NT2/D1 (cell line): Measurements from ENCODE around the gene KRTAP10-3.

Experiments
- DNase-seq: peaks from one replicate; pipeline ENCODE4 v3.0.0-alpha.2; 2011; ENCODE audit warnings: low read depth, low spot score
- H3K27me3 ChIP-seq: 2 replicates; pipeline ENCODE4 v1.6.0; 2011; ENCODE audit warnings: mild to moderate bottlenecking; ENCODE audit not compliant: insufficient read length, insufficient read depth
- H3K36me3 ChIP-seq: 2 replicates; pipeline ENCODE4 v1.6.1; 2011; ENCODE audit warnings: mild to moderate bottlenecking, low read length, mixed read lengths; ENCODE audit not compliant: insufficient read depth, insufficient read length
- H3K4me1 ChIP-seq: 2 replicates; pipeline ENCODE4 v1.5.1; 2011; ENCODE audit not compliant: insufficient read depth, insufficient read length
- H3K4me3 ChIP-seq: 2 replicates; pipeline ENCODE4 v1.5.1; 2011; ENCODE audit warnings: low read depth; ENCODE audit not compliant: insufficient read length
- H3K9ac ChIP-seq: 2 replicates; pipeline ENCODE4 v1.6.0; 2011; ENCODE audit warnings: low read depth; ENCODE audit not compliant: insufficient read length
- H3K9me3 ChIP-seq: 2 replicates; pipeline ENCODE4 v1.5.1; 2011; ENCODE audit warnings: mild to moderate bottlenecking, low read length; ENCODE audit not compliant: insufficient read depth
- SUZ12 ChIP-seq: IDR thresholded peaks from 2 replicates; pipeline ENCODE4 v1.6.1; 2011; ENCODE audit not compliant: insufficient read length, insufficient read depth; ENCODE audit errors: extremely low read depth
- YY1 ChIP-seq: IDR thresholded peaks from 2 replicates; pipeline ENCODE4 v1.6.1; 2011; ENCODE audit not compliant: insufficient read length, insufficient read depth
- ZNF274 ChIP-seq: IDR thresholded peaks from 2 replicates; pipeline ENCODE4 v1.6.1; 2011; ENCODE audit warnings: mild to moderate bottlenecking, low read depth, low read length

Gene KRTAP10-3

DNA sequence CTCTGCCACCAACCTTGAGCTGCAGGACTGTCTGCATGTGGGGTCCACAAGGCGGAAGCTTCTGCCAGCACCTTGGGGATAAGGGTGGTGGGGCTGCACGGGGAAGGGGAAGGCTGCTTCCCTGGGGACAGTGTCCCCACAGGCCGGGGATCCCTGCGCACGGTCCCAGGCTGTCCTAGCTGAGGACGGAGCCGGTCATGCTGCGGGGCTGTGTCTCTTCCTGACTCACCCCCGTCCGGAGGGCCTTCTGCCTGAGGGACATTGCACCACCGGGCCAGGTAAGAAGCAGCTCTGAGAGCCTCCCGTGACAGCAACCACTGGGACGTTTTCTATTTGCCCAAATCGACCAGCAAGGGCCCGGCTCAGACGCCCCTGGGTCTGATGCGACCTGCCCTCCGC lies 48.5 kb downstream of the KRTAP10-3 start:
- H3K27me3 ChIP-seq = peaks cover 8% of the 10 kb centered on the region
- H3K9ac ChIP-seq = peak overlapping the region; percentile 33
- H3K36me3 ChIP-seq = no peaks in the 10 kb centered on the region
- TF ChIP-seq YY1 = no peak
- TF ChIP-seq SUZ12 = no peak
- no peak for TF ChIP-seq ZNF274
- H3K9me3 ChIP-seq = no peaks in the 10 kb centered on the region
- DNase-seq = no peak
- H3K4me1 ChIP-seq = peaks cover 21% of the 10 kb centered on the region
- H3K4me3 ChIP-seq = no peak overlapping the region

DNA sequence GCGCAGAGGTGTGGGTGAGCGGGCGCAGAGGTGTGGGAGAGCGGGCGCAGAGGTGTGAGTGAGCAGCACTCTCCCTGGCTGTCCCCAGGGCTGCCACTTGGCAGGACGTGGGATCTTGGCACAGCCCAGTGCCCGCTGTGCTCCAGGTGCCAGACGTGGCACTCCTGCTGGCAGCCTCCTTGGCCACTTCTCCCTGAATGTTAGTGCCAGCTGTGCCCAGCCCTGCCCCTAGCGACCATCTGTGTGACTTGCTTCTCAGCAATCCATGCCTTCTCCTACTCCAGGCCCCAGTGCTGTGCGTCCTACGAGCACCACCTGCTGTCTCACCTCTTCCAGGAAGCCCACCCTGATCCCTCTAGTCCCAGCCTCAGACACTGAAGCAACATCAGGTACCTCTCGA lies 49.1 kb downstream of the KRTAP10-3 start:
- no peak for DNase-seq
- TF ChIP-seq YY1 (no peak), ZNF274 (no peak), SUZ12 (no peak)
- peaks cover 8% of the 10 kb centered on the region for H3K27me3 ChIP-seq
- peaks cover 21% of the 10 kb centered on the region for H3K4me1 ChIP-seq
- no peak overlapping the region for H3K4me3 ChIP-seq
- no peak overlapping the region for H3K9ac ChIP-seq
- H3K9me3 ChIP-seq = no peaks in the 10 kb centered on the region
- no peaks in the 10 kb centered on the region for H3K36me3 ChIP-seq

DNA sequence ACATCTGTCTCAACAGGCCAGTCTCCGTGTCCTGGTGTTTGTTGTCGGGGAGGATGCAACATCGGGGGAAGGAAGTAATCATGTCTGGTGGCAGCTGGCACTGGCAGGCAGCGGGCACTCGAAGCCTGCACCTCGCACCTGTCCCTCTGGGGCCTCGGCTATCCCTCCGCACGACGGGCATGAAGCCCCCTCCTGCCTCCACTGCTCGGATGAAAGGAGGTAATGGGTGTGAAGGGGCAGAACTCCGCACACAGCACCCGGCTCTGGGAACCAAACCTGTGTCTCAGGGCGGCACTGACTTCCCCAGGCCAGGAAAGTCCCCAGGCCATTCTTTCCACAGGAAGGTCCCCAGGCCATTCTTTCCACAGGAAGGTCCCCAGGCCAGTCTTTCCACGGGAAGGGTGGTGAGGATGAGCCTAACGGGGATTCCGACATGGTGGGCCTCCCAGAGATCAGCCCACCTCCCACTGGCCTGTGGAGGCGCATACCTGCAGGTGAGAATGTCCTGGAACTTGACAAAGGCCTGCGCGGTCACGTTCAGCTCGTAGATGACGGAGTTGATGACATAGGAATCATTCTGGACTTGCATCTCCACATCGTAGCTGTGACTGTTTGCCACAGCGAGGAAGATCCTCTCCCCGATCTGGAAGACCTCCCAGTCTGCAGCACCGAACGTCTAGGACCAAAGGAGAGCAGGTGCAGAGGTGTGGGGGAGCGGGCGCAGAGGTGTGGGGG lies 49.7 kb downstream of the KRTAP10-3 start:
- TF ChIP-seq ZNF274 (no peak), YY1 (no peak), SUZ12 (no peak)
- Histone ChIP-seq H3K4me3 (no peak overlapping the region), H3K9ac (no peak overlapping the region), H3K36me3 (no peaks in the 10 kb centered on the region), H3K9me3 (no peaks in the 10 kb centered on the region), H3K4me1 (peaks cover 21% of the 10 kb centered on the region), H3K27me3 (peaks cover 8% of the 10 kb centered on the region)
- no peak for DNase-seq

DNA sequence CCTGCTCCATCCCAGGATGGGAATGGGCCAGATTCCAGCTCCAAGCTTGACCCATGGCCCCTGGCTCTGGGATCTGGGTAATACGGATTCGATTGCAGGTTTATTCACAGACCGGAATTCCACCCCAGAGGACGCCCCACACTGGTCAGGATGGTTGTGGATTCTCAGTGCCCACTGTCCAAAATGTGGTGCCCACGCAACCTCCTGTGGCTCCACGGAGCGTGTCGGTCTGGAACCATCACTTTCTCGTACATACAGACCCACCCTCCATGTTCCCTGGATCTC lies 50.2 kb downstream of the KRTAP10-3 start:
- TF ChIP-seq ZNF274 = no peak
- Histone ChIP-seq H3K9me3 (no peaks in the 10 kb centered on the region), H3K27me3 (peaks cover 8% of the 10 kb centered on the region), H3K4me3 (no peak overlapping the region), H3K36me3 (no peaks in the 10 kb centered on the region), H3K9ac (no peak overlapping the region), H3K4me1 (peaks cover 21% of the 10 kb centered on the region)
- DNase-seq = no peak
